Heart left ventricle (tissue), 16 donors: Measurements from ENCODE around the gene MTREX. TPM values are rescaled to one million over a fixed set of nuclear protein-coding genes. Genes with fewer than 3 reads are reported as not detected.
A peak's percentile ranks its signal among the peaks of the same experiment; 100 is the strongest.
"Not testable (repeated sequence)": the region's sequence is repeated elsewhere in the genome, so short reads cannot be mapped to it uniquely, and the experiment has no call there.

Experiments used
- ATAC-seq, 4 donors: fragments of 200-7000 bp; cut with Tn5 transposase; one replicate each; pipeline ENCODE4 v1.9.1; 2020 to 2022; ENCODE audit warnings: moderate library complexity in 4 of 4, mild to moderate bottlenecking in 3 of 4, moderate number of reproducible peaks in 1 of 4
- DNase-seq, 5 donors: peaks; one replicate each; pipeline ENCODE4 v3.0.0-alpha.2; 2020
- H3K27ac ChIP-seq, 12 donors: fragments of 200-600 bp; sonication (generic) in 4 of 12; one replicate each; pipeline versions ENCODE4 v1.5.0 to v1.8.0; 2016 to 2022; ENCODE audit warnings: mild to moderate bottlenecking in 2 of 12
- H3K27me3 ChIP-seq, 9 donors: fragments of 200-600 bp; sonication (generic) in 2 of 9; one replicate each; pipeline versions ENCODE4 v1.5.1 to v1.8.0; 2016 to 2022; ENCODE audit warnings: mild to moderate bottlenecking in 3 of 9
- H3K36me3 ChIP-seq, 9 donors: fragments of 200-600 bp; sonication (generic) in 2 of 9; one replicate each; pipeline versions ENCODE4 v1.5.0 to v1.8.0; 2018 to 2022; ENCODE audit warnings: mild to moderate bottlenecking in 2 of 9
- H3K4me1 ChIP-seq, 12 donors: fragments of 200-600 bp; sonication (generic) in 4 of 12; one replicate each; pipeline versions ENCODE4 v1.5.0 to v1.8.0; 2016 to 2022; ENCODE audit warnings: mild to moderate bottlenecking in 3 of 12
- H3K4me3 ChIP-seq, 12 donors: fragments of 200-600 bp; sonication (generic) in 4 of 12; one replicate each; pipeline versions ENCODE4 v1.5.0 to v1.8.0; 2017 to 2022; ENCODE audit warnings: mild to moderate bottlenecking in 9 of 12, moderate library complexity in 4 of 12
- H3K9me3 ChIP-seq, 12 donors: fragments of 200-600 bp; sonication (generic) in 4 of 12; one replicate each; pipeline versions ENCODE4 v1.5.0 to v1.8.0; 2016 to 2022; ENCODE audit warnings: mild to moderate bottlenecking in 1 of 12
- POLR2A ChIP-seq, 2 donors: fragments of 450-650 bp; IDR thresholded peaks; one replicate each; pipeline ENCODE4 v1.6.1; 2017; ENCODE audit warnings: antibody characterized with exemption in 2 of 2, mild to moderate bottlenecking in 2 of 2, moderate library complexity in 2 of 2
- WGBS, 4 donors: extraction: QIAGEN DNeasy Blood & Tissue Kit in 2 of 4; methylation state at CpG; one replicate each; pipeline versions ENCODE4 v1.1.5 to v1.1.7; 2013 to 2018; 5-methylcytosine and 5-hydroxymethylcytosine counted together
- intact Hi-C, 10 donors: fragments of 100-400 bp; cut with DNase I; formaldehyde crosslinking; loops; one replicate each; pipeline versions ENCODE4 v1.11.1 to v1.14.2; 2022
- polyA plus RNA-seq, 2 donors: library from polyadenylated mRNA; stranded (reverse); fragments of 200-250 nt; gene quantifications; one replicate each; pipeline ENCODE4 v1.2.3, GENCODE V29; 2013
- total RNA-seq, 9 donors: library from RNA; depleted of rRNA in 2 of 9; stranded (reverse); fragments of >200 nt in 2 of 9; fragmentation: NEBNext Ultra II Directional in 3 of 9; extraction: Animal tissue kit (Norgen Biotek cat#: 25700) in 3 of 9; gene quantifications; one replicate each; pipeline versions ENCODE4 v1.1.0 to v1.2.4, GENCODE V29; 2016 to 2023
- TF ChIP-seq, protein P1 (sequence below), 12 donors: fragments of 200-600 bp; sonication (generic) in 4 of 12; IDR thresholded peaks; one replicate each; pipeline versions ENCODE4 v1.5.0 to v1.8.0; 2018 to 2022; ENCODE audit warnings: antibody characterized with exemption in 12 of 12, mild to moderate bottlenecking in 5 of 12
- donor health status: ischemic (EF 13 %, LVEDD 7.1; RV severe dilation, severe dysfunction).
- donor health status: healthy with polysubstance abuse.
- donor health status: DM: no; HTN: yes; CAD: no.
- donor health status: DM: no; HTN: no; CAD: no.
- donor health status: ischemic (EF 25% LVEDD 6.9; RV normal size, moderate dysfunction).
- donor health status: ischemic (EF 25% LVEDD 5.7; RV mildly dilated, moderate dysfunction).
- donor health status: healthy.
- donor health status: DM: yes; HTN: yes; CAD: no.
- donor health status: ischemic (EF 35%, LVEDD 5.7; RV mildly dilated, moderate dysfunction).
- donor health status: nonischemic (EF 11% LVEDD 7.7; RV severe dilation, severe dysfunction).
- donor health status: DM: yes; HTN: yes; CAD: no.
- donor health status: PGD.
- donor health status: ischemic (EF 29% LVEDD 5.4; RV normal size, mild dysfunction).
- donor health status: nonischemic (EF 23%, LVEDD 6.1; RV moderate dilation, normal function).

The MTREX gene
- total and polyA plus RNA-seq, 11 donors, result 18.4 to 68.8 (median 57.3) TPM

DNA sequence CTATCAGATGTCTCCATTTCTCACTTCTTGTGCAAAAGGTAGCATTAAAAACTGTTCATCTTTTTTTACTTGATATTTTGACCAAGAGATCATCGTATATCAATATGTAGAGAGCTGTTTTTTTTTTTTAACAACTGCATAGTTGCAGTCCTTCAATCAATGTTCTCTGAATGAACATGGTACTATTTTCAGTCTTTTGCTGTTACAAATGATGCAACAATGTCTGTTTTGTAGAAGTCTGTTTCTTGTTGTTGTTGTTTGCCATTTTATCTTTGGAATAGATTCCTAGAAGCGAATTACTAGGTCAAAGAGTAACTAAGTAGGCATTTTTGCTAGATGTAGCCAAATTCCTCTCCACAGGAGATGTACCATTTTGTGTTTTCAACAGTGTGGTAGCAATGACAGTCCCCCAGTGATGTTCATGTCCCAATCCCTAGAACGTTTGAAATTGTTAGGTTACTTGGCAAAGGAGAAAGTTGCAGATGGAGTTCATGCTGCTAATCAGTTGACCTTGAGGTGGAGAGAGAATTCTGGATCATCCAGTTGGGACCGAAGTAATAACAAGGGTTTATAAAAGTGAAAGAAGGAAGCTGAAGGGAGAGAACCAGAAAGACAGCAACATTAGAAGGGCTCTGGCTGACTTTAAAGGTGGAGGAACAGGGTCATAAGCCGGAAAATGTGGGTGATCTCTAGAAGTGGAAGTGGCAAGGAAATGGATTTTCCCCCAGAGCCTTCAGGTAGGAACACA lies 6.3 kb downstream of the MTREX start:
- Histone ChIP-seq H3K27ac (peak overlapping the region in 1 of 12 donors; percentile 43), H3K36me3 (no peaks in the 10 kb centered on the region), H3K27me3 (no peaks in the 10 kb centered on the region), H3K4me3 (no peak overlapping the region), H3K4me1 (peaks cover 0 to 48% (median 34%) of the 10 kb centered on the region in 12 donors), H3K9me3 (peaks cover 0 to 7% (median 0%) of the 10 kb centered on the region in 12 donors)
- intact Hi-C loops, result no loop called here
- DNase-seq (no peak), ATAC-seq (no peak)
- no peak for TF ChIP-seq POLR2A (IDR thresholded peaks at IDR 0.05)
- TF ChIP-seq, protein P1, sequence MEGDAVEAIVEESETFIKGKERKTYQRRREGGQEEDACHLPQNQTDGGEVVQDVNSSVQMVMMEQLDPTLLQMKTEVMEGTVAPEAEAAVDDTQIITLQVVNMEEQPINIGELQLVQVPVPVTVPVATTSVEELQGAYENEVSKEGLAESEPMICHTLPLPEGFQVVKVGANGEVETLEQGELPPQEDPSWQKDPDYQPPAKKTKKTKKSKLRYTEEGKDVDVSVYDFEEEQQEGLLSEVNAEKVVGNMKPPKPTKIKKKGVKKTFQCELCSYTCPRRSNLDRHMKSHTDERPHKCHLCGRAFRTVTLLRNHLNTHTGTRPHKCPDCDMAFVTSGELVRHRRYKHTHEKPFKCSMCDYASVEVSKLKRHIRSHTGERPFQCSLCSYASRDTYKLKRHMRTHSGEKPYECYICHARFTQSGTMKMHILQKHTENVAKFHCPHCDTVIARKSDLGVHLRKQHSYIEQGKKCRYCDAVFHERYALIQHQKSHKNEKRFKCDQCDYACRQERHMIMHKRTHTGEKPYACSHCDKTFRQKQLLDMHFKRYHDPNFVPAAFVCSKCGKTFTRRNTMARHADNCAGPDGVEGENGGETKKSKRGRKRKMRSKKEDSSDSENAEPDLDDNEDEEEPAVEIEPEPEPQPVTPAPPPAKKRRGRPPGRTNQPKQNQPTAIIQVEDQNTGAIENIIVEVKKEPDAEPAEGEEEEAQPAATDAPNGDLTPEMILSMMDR (IDR thresholded peaks at IDR 0.05), result no peak
- WGBS, 4 donors, result 63 to 71% (median 67%) methylated on average over 5 of the region's 5 CpGs

DNA sequence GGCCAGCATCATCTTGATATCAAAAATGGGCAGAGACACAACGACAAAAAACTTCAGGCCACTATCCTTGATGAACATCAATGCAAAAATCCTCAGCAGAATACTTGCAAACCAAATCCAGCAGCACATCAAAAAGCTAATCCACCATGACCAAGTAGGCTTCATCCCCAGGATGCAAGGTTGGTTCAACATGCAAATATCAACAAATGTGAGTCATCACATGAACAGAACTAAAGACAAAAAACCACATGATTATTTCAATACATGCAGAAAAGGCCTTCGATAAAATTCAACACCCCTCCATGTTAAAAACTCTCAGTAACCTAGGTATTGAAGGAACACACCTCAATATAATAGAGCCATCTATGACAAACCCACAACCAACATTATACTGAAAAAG lies 8.5 kb downstream of the MTREX start:
- Histone ChIP-seq H3K36me3 (no peaks in the 10 kb centered on the region), H3K4me1 (peaks cover 0 to 44% (median 23%) of the 10 kb centered on the region in 12 donors), H3K4me3 (no peak overlapping the region), H3K27me3 (no peaks in the 10 kb centered on the region), H3K27ac (no peak overlapping the region), H3K9me3 (peaks cover 0 to 7% (median 0%) of the 10 kb centered on the region in 12 donors)
- ATAC-seq (no peak), DNase-seq (no peak)
- 96 to 100% (median 98%) methylated on average over 2 of the region's 2 CpGs for WGBS, 4 donors
- TF ChIP-seq, protein P1 (IDR thresholded peaks at IDR 0.05), result no peak
- no peak for TF ChIP-seq POLR2A (IDR thresholded peaks at IDR 0.05)
- intact Hi-C loops, result no loop called here

DNA sequence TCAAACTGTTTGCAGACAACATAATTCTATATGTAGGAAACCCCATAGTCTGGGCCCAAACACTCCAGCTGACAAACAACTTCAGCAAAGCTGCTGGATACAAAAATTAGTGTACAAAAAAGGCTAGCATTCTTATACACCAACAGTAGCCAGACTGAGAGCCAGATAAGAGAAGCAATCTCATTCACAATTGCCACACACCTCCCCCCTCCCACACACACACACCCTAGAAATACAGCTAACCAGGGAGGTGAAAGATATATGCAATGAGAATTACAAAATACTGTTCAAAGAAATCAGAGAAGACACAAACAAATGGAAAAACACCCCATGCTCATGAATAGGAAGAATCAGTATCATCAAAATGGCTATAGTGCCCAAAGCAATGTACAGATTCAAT lies 9.0 kb downstream of the MTREX start:
- H3K27ac ChIP-seq, result no peak overlapping the region
- no peaks in the 10 kb centered on the region for H3K27me3 ChIP-seq
- no peaks in the 10 kb centered on the region for H3K36me3 ChIP-seq
- H3K4me1 ChIP-seq, result peaks cover 0 to 44% (median 20%) of the 10 kb centered on the region in 12 donors
- peaks cover 0 to 7% (median 0%) of the 10 kb centered on the region in 12 donors for H3K9me3 ChIP-seq
- TF ChIP-seq, protein P1 (IDR thresholded peaks at IDR 0.05), result no peak
- TF ChIP-seq POLR2A (IDR thresholded peaks at IDR 0.05), result no peak
- ATAC-seq, result no peak
- intact Hi-C loops, result no loop called here
- no peak overlapping the region for H3K4me3 ChIP-seq
- no peak for DNase-seq

DNA sequence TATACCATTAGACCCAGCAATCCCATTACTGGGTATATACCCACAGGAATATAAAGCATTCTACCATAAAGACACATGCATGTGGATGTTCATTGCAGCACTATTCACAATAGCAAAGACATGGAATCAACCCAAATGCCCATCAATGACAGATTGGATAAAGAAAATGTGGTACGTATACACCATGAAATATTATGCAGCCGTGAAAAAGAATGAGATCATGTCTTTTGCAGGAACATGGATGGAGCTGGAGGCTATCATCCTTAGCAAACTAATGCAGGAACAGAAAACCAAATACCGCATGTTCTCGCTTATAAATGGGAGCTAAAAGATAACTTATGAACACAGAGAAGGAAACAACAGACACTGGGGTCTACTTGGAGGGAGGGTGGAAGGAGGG lies 10.4 kb downstream of the MTREX start:
- DNase-seq, H3K9me3 ChIP-seq, ATAC-seq, H3K4me3 ChIP-seq, H3K36me3 ChIP-seq, H3K27ac ChIP-seq, intact Hi-C loops, H3K27me3 ChIP-seq: not testable (repeated sequence)
- H3K4me1 ChIP-seq, result peaks cover 0 to 38% (median 14%) of the 10 kb centered on the region in 12 donors
- WGBS, 4 donors, result 96 to 98% (median 97%) methylated on average over 4 of the region's 4 CpGs
